B cell (primary cell): ENCODE data around the gene CHSY3. TPM values are rescaled to one million over a fixed set of nuclear protein-coding genes. Genes with fewer than 3 reads are reported as not detected.

Experiments used
- ATAC-seq: fragments of 200-7000 bp; cut with Tn5 transposase; one replicate; pipeline ENCODE4 v1.10.0; 2021; ENCODE audit warnings: low read depth, mild to moderate bottlenecking, moderate number of reproducible peaks, moderate library complexity
- CTCF ChIA-PET: fragments of 350-600 bp; sonication (Branson Sonifier 250); formaldehyde crosslinking; loops from one replicate; lab custom pipeline; 2021; ENCODE audit warnings: antibody characterized with exemption, inconsistent platforms; lab: Charles Lee
- POLR2A ChIA-PET: fragments of 350-600 bp; sonication (Branson Sonifier 250); formaldehyde crosslinking; loops from one replicate; lab custom pipeline; 2021; ENCODE audit warnings: antibody characterized with exemption; lab: Charles Lee
- DNase-seq: peaks from one replicate; pipeline ENCODE4 v3.0.0; 2013
- H2AFZ ChIP-seq: 2 replicates; pipeline ENCODE4 v1.6.1; 2012; ENCODE audit warnings: mild to moderate bottlenecking, low read depth, low read length; ENCODE audit not compliant: insufficient read depth, poor library complexity, severe bottlenecking
- H3K27ac ChIP-seq, 2 donors: 1 replicate in 1 of 2; 2 replicates in 1 of 2; pipeline ENCODE4 v1.5.1; 2012 to 2013; ENCODE audit warnings: low read length in 2 of 2, mild to moderate bottlenecking in 2 of 2, moderate library complexity in 1 of 2
- H3K27me3 ChIP-seq, 4 experiments: fragments of 200-600 bp in 1 of 4; sonication (generic) in 1 of 4; replicated peaks in 1 of 4; 1 replicate in 2 of 4; 2 replicates in 2 of 4; pipeline versions ENCODE4 v1.6.1 to v1.7.0; 2013 to 2016; ENCODE audit warnings: low read length in 3 of 4, mild to moderate bottlenecking in 2 of 4, mixed read lengths in 1 of 4, moderate library complexity in 1 of 4; ENCODE audit not compliant: insufficient read depth in 4 of 4, control insufficient read depth in 3 of 4; ENCODE audit errors: control extremely low read depth in 1 of 4
- H3K36me3 ChIP-seq, 2 experiments: replicated peaks in 1 of 2; 1 replicate in 1 of 2; 2 replicates in 1 of 2; pipeline versions ENCODE4 v1.6.1 to v1.7.1; 2013; ENCODE audit warnings: low read length in 1 of 2; ENCODE audit not compliant: insufficient read depth in 2 of 2, control insufficient read depth in 1 of 2; ENCODE audit errors: control extremely low read depth in 1 of 2, extremely low read depth in 1 of 2
- H3K4me1 ChIP-seq, 2 donors: fragments of 200-600 bp in 1 of 2; sonication (generic) in 1 of 2; 1 replicate in 1 of 2; 2 replicates in 1 of 2; pipeline versions ENCODE4 v1.5.1 to v1.6.1; 2013 to 2017; ENCODE audit warnings: low read length in 2 of 2; ENCODE audit not compliant: control insufficient read depth in 2 of 2, insufficient read depth in 2 of 2
- H3K4me2 ChIP-seq: replicated peaks from 2 replicates; pipeline ENCODE3; 2012; ENCODE audit warnings: mild to moderate bottlenecking, low read depth, low read length; ENCODE audit not compliant: poor library complexity, severe bottlenecking
- H3K4me3 ChIP-seq, 5 experiments: fragments of 200-600 bp in 1 of 5; sonication (generic) in 1 of 5; 1 replicate in 3 of 5; 2 replicates in 2 of 5; pipeline versions ENCODE4 v1.5.1 to v1.7.0; 2011 to 2016; ENCODE audit warnings: low read length in 4 of 5, mild to moderate bottlenecking in 4 of 5, low read depth in 2 of 5, control low read depth in 1 of 5, moderate library complexity in 1 of 5; ENCODE audit not compliant: insufficient read depth in 1 of 5; ENCODE audit errors: control extremely low read depth in 1 of 5, extremely low read depth in 1 of 5
- H3K79me2 ChIP-seq: fragments of 200-600 bp; sonication (generic); one replicate; pipeline ENCODE4 v1.6.0; 2016; ENCODE audit warnings: low read length; ENCODE audit not compliant: control insufficient read depth, insufficient read depth
- H3K9ac ChIP-seq: fragments of 200-600 bp; sonication (generic); 2 replicates; pipeline ENCODE4 v1.6.1; 2017; ENCODE audit warnings: mild to moderate bottlenecking, low read length, moderate library complexity
- H3K9me3 ChIP-seq, 3 donors: one replicate each; pipeline versions ENCODE4 v1.6.1 to v1.7.1; 2013; ENCODE audit warnings: low read length in 2 of 3; ENCODE audit not compliant: control insufficient read depth in 2 of 3, insufficient read depth in 1 of 3; ENCODE audit errors: control extremely low read depth in 1 of 3
- H4K20me1 ChIP-seq: 2 replicates; pipeline ENCODE4 v1.6.0; 2012; ENCODE audit warnings: mild to moderate bottlenecking, low read length; ENCODE audit not compliant: insufficient read depth, control insufficient read depth, poor library complexity, severe bottlenecking
- H3K27ac Mint-ChIP-seq: one replicate; pipeline ENCODE4 v1.8.0; 2021; ENCODE audit warnings: mixed read lengths
- H3K27me3 Mint-ChIP-seq: one replicate; pipeline ENCODE4 v1.8.0; 2021; ENCODE audit warnings: mixed read lengths
- H3K4me1 Mint-ChIP-seq: one replicate; pipeline ENCODE4 v1.8.0; 2021; ENCODE audit warnings: mixed read lengths
- H3K4me3 Mint-ChIP-seq: one replicate; pipeline ENCODE4 v1.8.0; 2021; ENCODE audit warnings: mixed read lengths
- H3K9me3 Mint-ChIP-seq: one replicate; pipeline ENCODE4 v1.8.0; 2022; ENCODE audit warnings: mixed read lengths; ENCODE audit not compliant: insufficient read depth
- EZH2 ChIP-seq: IDR thresholded peaks from 2 replicates; pipeline ENCODE4 v1.6.1; 2012; ENCODE audit warnings: borderline replicate concordance, low read depth, mild to moderate bottlenecking, moderate library complexity, low read length; ENCODE audit not compliant: insufficient read depth, poor library complexity, severe bottlenecking
- WGBS: methylation state at CpG from one replicate; pipeline ENCODE4 v1.1.5; 2013; ENCODE audit warnings: missing lambda C conversion rate; ENCODE audit not compliant: insufficient coverage; 5-methylcytosine and 5-hydroxymethylcytosine counted together
- intact Hi-C: fragments of 100-400 bp; cut with micrococcal nuclease; formaldehyde crosslinking; loops from one replicate; pipeline ENCODE4 v1.10.0; 2022
- polyA plus RNA-seq: library from polyadenylated mRNA; depleted of rRNA; stranded (reverse); fragments of >200 nt; gene quantifications from 2 replicates; pipeline ENCODE4 v1.2.3, GENCODE V29; 2012
- small RNA-seq: library from RNA; depleted of rRNA; stranded (forward); fragments of <200 nt; gene quantifications from one replicate; pipeline ENCODE3, GENCODE V24; 2012; ENCODE audit warnings: low replicate concordance, low read depth; ENCODE audit not compliant: insufficient read length
- total RNA-seq, 2 donors: library from RNA; stranded (reverse); fragments of 120-200 nt in 1 of 2; gene quantifications; 1 replicate in 1 of 2; 2 replicates in 1 of 2; pipeline versions ENCODE4 v1.2.3 to v1.2.4, GENCODE V29; 2013 to 2022
- TF ChIP-seq, protein P1 (sequence below): fragments of 200-600 bp; IDR thresholded peaks from one replicate; pipeline ENCODE4 v1.8.0; 2022; ENCODE audit warnings: antibody characterized with exemption, mild to moderate bottlenecking

CHSY3 gene
- total and polyA plus RNA-seq, 2 donors (not counting 1 experiment from before 2014, with no cell fraction given), result not detected

DNA sequence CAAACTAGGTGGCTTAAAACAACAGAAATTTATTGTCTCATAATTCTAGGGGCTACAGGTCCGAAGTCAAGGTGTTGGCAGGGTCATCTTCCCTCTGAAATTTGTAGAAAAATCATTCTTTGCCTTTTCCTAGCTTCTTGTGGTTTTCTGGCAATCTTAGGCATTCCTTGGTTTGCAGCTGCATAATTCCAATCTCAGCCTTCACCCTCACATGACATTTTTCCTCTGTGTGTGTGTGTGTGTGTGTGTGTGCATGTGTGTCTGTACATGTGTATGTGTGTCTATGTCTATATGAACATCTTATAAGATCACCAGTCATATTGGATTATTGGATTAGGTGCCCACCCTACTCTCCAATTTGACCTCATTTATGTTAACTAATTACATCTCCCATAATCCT, 330.6 kb downstream of the CHSY3 start:
- ChIA-PET POLR2A (no interaction called here), CTCF (no interaction called here)
- Histone ChIP-seq H3K4me1 (no peaks in the 10 kb centered on the region), H3K4me3 (no peak overlapping the region), H3K4me2 (no peak overlapping the region), H4K20me1 (no peaks in the 10 kb centered on the region), H2AFZ (no peak overlapping the region), H3K9me3 (no peaks in the 10 kb centered on the region), H3K9ac (no peak overlapping the region), H3K36me3 (no peaks in the 10 kb centered on the region), H3K27me3 (no peaks in the 10 kb centered on the region), H3K27ac (no peak overlapping the region), H3K79me2 (no peaks in the 10 kb centered on the region)
- ATAC-seq (no peak), DNase-seq (no peak)
- H3K9me3 Mint-ChIP-seq, result peaks cover 2% of the 10 kb centered on the region
- intact Hi-C loops, result no loop called here
- no CpG with 5 or more reads among the region's 1 CpG for WGBS
- no peak overlapping the region for H3K27ac Mint-ChIP-seq
- H3K4me3 Mint-ChIP-seq, result no peak overlapping the region
- H3K4me1 Mint-ChIP-seq, result no peaks in the 10 kb centered on the region
- H3K27me3 Mint-ChIP-seq, result no peaks in the 10 kb centered on the region
- TF ChIP-seq, protein P1, sequence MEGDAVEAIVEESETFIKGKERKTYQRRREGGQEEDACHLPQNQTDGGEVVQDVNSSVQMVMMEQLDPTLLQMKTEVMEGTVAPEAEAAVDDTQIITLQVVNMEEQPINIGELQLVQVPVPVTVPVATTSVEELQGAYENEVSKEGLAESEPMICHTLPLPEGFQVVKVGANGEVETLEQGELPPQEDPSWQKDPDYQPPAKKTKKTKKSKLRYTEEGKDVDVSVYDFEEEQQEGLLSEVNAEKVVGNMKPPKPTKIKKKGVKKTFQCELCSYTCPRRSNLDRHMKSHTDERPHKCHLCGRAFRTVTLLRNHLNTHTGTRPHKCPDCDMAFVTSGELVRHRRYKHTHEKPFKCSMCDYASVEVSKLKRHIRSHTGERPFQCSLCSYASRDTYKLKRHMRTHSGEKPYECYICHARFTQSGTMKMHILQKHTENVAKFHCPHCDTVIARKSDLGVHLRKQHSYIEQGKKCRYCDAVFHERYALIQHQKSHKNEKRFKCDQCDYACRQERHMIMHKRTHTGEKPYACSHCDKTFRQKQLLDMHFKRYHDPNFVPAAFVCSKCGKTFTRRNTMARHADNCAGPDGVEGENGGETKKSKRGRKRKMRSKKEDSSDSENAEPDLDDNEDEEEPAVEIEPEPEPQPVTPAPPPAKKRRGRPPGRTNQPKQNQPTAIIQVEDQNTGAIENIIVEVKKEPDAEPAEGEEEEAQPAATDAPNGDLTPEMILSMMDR, result no peak
- no peak for TF ChIP-seq EZH2

Small RNA genes within 50 kb of the gene (small RNA-seq; reads per million reads assigned to genes)
- gene RNA5SP191 (33.2 reads per million, percentile 92 among the genes with 10 or more reads in this experiment), gene RNU6ATAC10P (not detected)

Other genes starting within 250 kb of the CHSY3 start
- gene MINAR2, start 156.4 kb upstream of the CHSY3 start, total RNA-seq, result not detected in 2 replicates
- not detected in 2 replicates for gene MINAR2, start 156.4 kb upstream of the CHSY3 start, polyA plus RNA-seq